Endothelial cell of umbilical vein (primary cell): ENCODE results near the gene DPYD. TPM values are rescaled to one million over a fixed set of nuclear protein-coding genes. Genes with fewer than 3 reads are reported as not detected.

Experiments used
- BruUV-seq: library from RNA; stranded (reverse); fragments of 400-500 nt; replicated peaks from 2 replicates; lab custom pipeline; 2021; lab: Mats Ljungman, UMichigan
- CTCF ChIA-PET: fragments of 300-600, 350-600 bp; sonication (Branson Sonifier 250); formaldehyde crosslinking; loops from one replicate; lab custom pipeline; 2021; ENCODE audit warnings: antibody characterized with exemption, inconsistent platforms; lab: Charles Lee
- POLR2A ChIA-PET: fragments of 300-600, 350-600 bp; sonication (Branson Sonifier 250); formaldehyde crosslinking; loops from one replicate; lab custom pipeline; 2021; ENCODE audit warnings: antibody characterized with exemption, inconsistent platforms; lab: Charles Lee
- DNase-seq: peaks from one replicate; pipeline ENCODE4 v3.0.0-alpha.2; 2011; ENCODE audit warnings: low read depth, low spot score
- FAIRE-seq: peaks from 2 replicates; lab custom pipeline; 2011; peaks lifted over from hg19 to GRCh38; lab: Jason Lieb, UNC
- H2AFZ ChIP-seq: 2 replicates; pipeline ENCODE4 v1.6.0; 2012; ENCODE audit warnings: low read depth, low read length, control low read depth, inconsistent platforms
- H3K27ac ChIP-seq: 2 replicates; pipeline ENCODE4 v1.5.1; 2011; ENCODE audit warnings: low read depth, mild to moderate bottlenecking, control low read depth, low read length, moderate library complexity; ENCODE audit not compliant: insufficient read depth
- H3K27me3 ChIP-seq, 2 experiments: 2 replicates each; pipeline versions ENCODE4 v1.6.0 to v1.6.1; 2011; ENCODE audit warnings: low read length in 2 of 2, mixed read lengths in 1 of 2; ENCODE audit not compliant: control insufficient read depth in 2 of 2, insufficient read depth in 2 of 2
- H3K36me3 ChIP-seq, 2 experiments: 2 replicates in 1 of 2; 3 replicates in 1 of 2; pipeline ENCODE4 v1.5.1; 2011; ENCODE audit warnings: low read length in 2 of 2, mild to moderate bottlenecking in 1 of 2, moderate library complexity in 1 of 2; ENCODE audit not compliant: control insufficient read depth in 2 of 2, insufficient read depth in 2 of 2; ENCODE audit errors: extremely low read depth in 1 of 2
- H3K4me1 ChIP-seq: 3 replicates; pipeline ENCODE4 v1.5.1; 2011; ENCODE audit warnings: mild to moderate bottlenecking, low read length; ENCODE audit not compliant: control insufficient read depth, insufficient read depth; ENCODE audit errors: extremely low read depth
- H3K4me2 ChIP-seq: 2 replicates; pipeline ENCODE4 v1.6.1; 2011; ENCODE audit warnings: low read length, control low read depth, mixed read lengths; ENCODE audit not compliant: insufficient read depth
- H3K4me3 ChIP-seq, 3 experiments: fragments of 200-600 bp in 1 of 3; sonication (generic), shearing (Covaris generic) in 1 of 3; replicated peaks in 1 of 3; 2 replicates each; pipeline ENCODE4 v1.5.1; 2011 to 2016; ENCODE audit warnings: control low read depth in 3 of 3, low read length in 3 of 3, mild to moderate bottlenecking in 2 of 3, inconsistent platforms in 1 of 3, low read depth in 1 of 3, moderate library complexity in 1 of 3; ENCODE audit not compliant: insufficient read depth in 1 of 3
- H3K79me2 ChIP-seq: 2 replicates; pipeline ENCODE4 v1.6.0; 2012; ENCODE audit warnings: low read length, inconsistent platforms; ENCODE audit not compliant: control insufficient read depth, insufficient read depth
- H3K9ac ChIP-seq: replicated peaks from 2 replicates; pipeline ENCODE3; 2011; ENCODE audit warnings: low read length, control low read depth; ENCODE audit not compliant: insufficient read depth; ENCODE audit errors: extremely low read depth
- H3K9me1 ChIP-seq: replicated peaks from 3 replicates; pipeline ENCODE4 v1.6.0; 2011; ENCODE audit warnings: mild to moderate bottlenecking, low read length; ENCODE audit not compliant: control insufficient read depth, insufficient read depth; ENCODE audit errors: extremely low read depth
- H3K9me3 ChIP-seq: replicated peaks from 2 replicates; pipeline ENCODE4 v1.5.1; 2012; ENCODE audit warnings: low read length, inconsistent platforms; ENCODE audit not compliant: control insufficient read depth, insufficient read depth
- H4K20me1 ChIP-seq: replicated peaks from 2 replicates; pipeline ENCODE3; 2011; ENCODE audit warnings: mild to moderate bottlenecking, low read length; ENCODE audit not compliant: control insufficient read depth, insufficient read depth; ENCODE audit errors: extremely low read depth
- CTCF ChIP-seq, 2 donors: IDR thresholded peaks; 1 replicate in 1 of 2; 2 replicates in 1 of 2; pipeline ENCODE4 v1.5.1; 2011; ENCODE audit warnings: low read length in 2 of 2, mild to moderate bottlenecking in 2 of 2, moderate library complexity in 2 of 2, control low read depth in 1 of 2, inconsistent platforms in 1 of 2, low read depth in 1 of 2; ENCODE audit not compliant: insufficient read depth in 1 of 2; ENCODE audit errors: extremely low read depth in 1 of 2
- EZH2 ChIP-seq: IDR thresholded peaks from 2 replicates; pipeline ENCODE4 v1.6.1; 2012; ENCODE audit warnings: borderline replicate concordance, low read depth, mild to moderate bottlenecking, moderate library complexity, low read length, inconsistent platforms; ENCODE audit not compliant: severe bottlenecking
- FOS ChIP-seq: IDR thresholded peaks from 2 replicates; pipeline ENCODE4 v1.6.1; 2011; ENCODE audit warnings: mild to moderate bottlenecking, low read length, moderate library complexity, borderline replicate concordance; ENCODE audit not compliant: insufficient read depth
- GATA2 ChIP-seq: IDR thresholded peaks from 2 replicates; pipeline ENCODE4 v1.7.0; 2011; ENCODE audit warnings: low read depth, mild to moderate bottlenecking, moderate library complexity, mixed read lengths, low read length; ENCODE audit not compliant: insufficient read length, insufficient read depth
- JUN ChIP-seq: IDR thresholded peaks from 2 replicates; pipeline ENCODE4 v1.6.1; 2011; ENCODE audit warnings: borderline replicate concordance, low read depth; ENCODE audit not compliant: insufficient read length, insufficient read depth
- MAX ChIP-seq: IDR thresholded peaks from 2 replicates; pipeline ENCODE4 v1.6.1; 2011; ENCODE audit not compliant: insufficient read depth, insufficient read length
- MYC ChIP-seq: IDR thresholded peaks from one replicate; pipeline ENCODE4 v1.6.1; 2011; ENCODE audit warnings: mild to moderate bottlenecking, low read depth, low read length
- POLR2A ChIP-seq: IDR thresholded peaks from 2 replicates; pipeline ENCODE4 v1.6.1; 2012; ENCODE audit warnings: low read depth, mild to moderate bottlenecking, control low read depth, low read length
- POLR2AphosphoS5 ChIP-seq: IDR thresholded peaks from 2 replicates; pipeline ENCODE4 v1.6.1; 2012; ENCODE audit warnings: low read depth, mild to moderate bottlenecking, control low read depth, low read length, moderate library complexity; ENCODE audit not compliant: insufficient read depth
- dilution Hi-C: fragments of 300-500 bp; cut with MboI; formaldehyde crosslinking; loops from one replicate; pipeline ENCODE4 v1.15.0; 2019; ENCODE audit warnings: low sequenced_read_pairs; ENCODE audit not compliant: extremely low pct_ligation_motif_present
- intact Hi-C: fragments of 100-400 bp; cut with micrococcal nuclease; formaldehyde crosslinking; loops from one replicate; pipeline ENCODE4 v1.10.0; 2022
- polyA plus RNA-seq, 4 experiments: library from polyadenylated mRNA; depleted of rRNA in 3 of 4; stranded (reverse) in 3 of 4; unstranded in 1 of 4; fragments of >200 nt; gene quantifications; 2 replicates each; pipeline versions ENCODE4 v1.2.1 to v1.2.3, GENCODE V29; 2011 to 2012; ENCODE audit warnings: missing spikeins in 1 of 4
- total RNA-seq: library from RNA; stranded (reverse); gene quantifications from 2 replicates; pipeline ENCODE4 v1.2.3, GENCODE V29; 2021

The DPYD gene
- total and polyA plus RNA-seq, 2 donors (not counting 3 experiments of a cell fraction or from before 2014, with no cell fraction given): 4.6 to 15.1 TPM

- H2AFZ ChIP-seq: no peak overlapping the region
- ChIA-PET CTCF (interaction anchor here (1.0 to 1.6 kb wide), 2 partner anchors 20 to 28 kb away, joined by 3 to 4 read pairs; no protein-coding TSS in a partner anchor), POLR2A (no interaction called here)
- dilution Hi-C loops (no loop called here), intact Hi-C loops (no loop called here)
- FAIRE-seq (no peak), DNase-seq (no peak)
- no peaks in the 10 kb centered on the region for H3K9me1 ChIP-seq
- H3K9ac ChIP-seq: no peak overlapping the region
- no peak overlapping the region for H3K27ac ChIP-seq
- no peaks in the 10 kb centered on the region for H3K27me3 ChIP-seq
- H3K79me2 ChIP-seq: no peaks in the 10 kb centered on the region
- no peak overlapping the region for H3K4me3 ChIP-seq
- no peak overlapping the region for H3K4me2 ChIP-seq
- H3K9me3 ChIP-seq: no peaks in the 10 kb centered on the region
- H3K36me3 ChIP-seq: no peaks in the 10 kb centered on the region
- no peak for TF ChIP-seq EZH2
- no peak for TF ChIP-seq FOS
- no peak for TF ChIP-seq POLR2AphosphoS5
- no peak for TF ChIP-seq POLR2A
- TF ChIP-seq GATA2: no peak
- TF ChIP-seq MYC: no peak
- TF ChIP-seq MAX: no peak
- TF ChIP-seq JUN: no peak
- no peak for TF ChIP-seq CTCF (IDR thresholded peaks at IDR 0.05; ENCODE audit: extremely low read depth in 1 of 2, insufficient read depth in 1 of 2, low read depth in 1 of 2, low read length in 2 of 2)
- BruUV-seq: no TSS peak
- H4K20me1 ChIP-seq: no peaks in the 10 kb centered on the region
- no peaks in the 10 kb centered on the region for H3K4me1 ChIP-seq
These were observed 358.8 kb downstream of the DPYD start for GRCh38 chr1:97562081-97562480.
